Tibial nerve (tissue), 4 donors: ENCODE measurements around the gene VPS13D. TPM values are rescaled to one million over a fixed set of nuclear protein-coding genes. Genes with fewer than 3 reads are reported as not detected.

ENCODE experiments used
- DNase-seq, 2 donors: peaks; one replicate each; pipeline ENCODE4 v3.0.0-alpha.2; 2019; ENCODE audit warnings: low spot score in 2 of 2
- H3K27ac ChIP-seq, 4 donors: fragments of 200-600 bp; sonication (generic) in 3 of 4; one replicate each; pipeline ENCODE4 v1.5.1; 2017 to 2019; ENCODE audit warnings: mild to moderate bottlenecking in 1 of 4
- H3K27me3 ChIP-seq, 2 donors: fragments of 200-600 bp; sonication (generic) in 1 of 2; one replicate each; pipeline versions ENCODE4 v1.5.1 to v1.6.0; 2017 to 2019
- H3K36me3 ChIP-seq, 3 donors: fragments of 200-600 bp; sonication (generic); one replicate each; pipeline ENCODE4 v1.5.1; 2018 to 2019
- H3K4me1 ChIP-seq, 4 donors: fragments of 200-600 bp; sonication (generic) in 3 of 4; one replicate each; pipeline ENCODE4 v1.5.1; 2017 to 2019
- H3K4me3 ChIP-seq, 4 donors: fragments of 200-600 bp; sonication (generic) in 3 of 4; one replicate each; pipeline ENCODE4 v1.5.1; 2017 to 2019; ENCODE audit warnings: mild to moderate bottlenecking in 1 of 4, moderate library complexity in 1 of 4
- H3K9me3 ChIP-seq, 4 donors: fragments of 200-600 bp; sonication (generic) in 3 of 4; one replicate each; pipeline ENCODE4 v1.5.1; 2017 to 2019
- CTCF ChIP-seq, 5 experiments: fragments of 200-600 bp in 3 of 5; fragments of 450-650 bp in 2 of 5; sonication (generic) in 3 of 5; IDR thresholded peaks; one replicate each; pipeline ENCODE4 v1.5.1; 2016 to 2019; ENCODE audit warnings: antibody characterized with exemption in 5 of 5, mild to moderate bottlenecking in 3 of 5, moderate library complexity in 2 of 5
- EP300 ChIP-seq, 2 donors: sonication (generic); formaldehyde crosslinking; IDR thresholded peaks; one replicate each; pipeline ENCODE4 v1.6.1; 2017; ENCODE audit warnings: antibody characterized with exemption in 2 of 2, mild to moderate bottlenecking in 1 of 2
- POLR2A ChIP-seq, 2 donors: fragments of 450-650 bp; IDR thresholded peaks; one replicate each; pipeline ENCODE4 v1.6.1; 2017; ENCODE audit warnings: antibody characterized with exemption in 2 of 2, mild to moderate bottlenecking in 2 of 2, moderate library complexity in 2 of 2
- WGBS, 2 donors: methylation state at CpG; one replicate each; pipeline ENCODE4 v1.1.5; 2018; 5-methylcytosine and 5-hydroxymethylcytosine counted together
- total RNA-seq, 4 donors: library from RNA; depleted of rRNA; stranded (reverse); fragments of >200 nt; gene quantifications; one replicate each; pipeline ENCODE4 v1.1.0, GENCODE V29; 2016

Gene VPS13D
- total RNA-seq, 4 donors from 2014 or later: 99.2 to 132 (median 110) TPM

DNA sequence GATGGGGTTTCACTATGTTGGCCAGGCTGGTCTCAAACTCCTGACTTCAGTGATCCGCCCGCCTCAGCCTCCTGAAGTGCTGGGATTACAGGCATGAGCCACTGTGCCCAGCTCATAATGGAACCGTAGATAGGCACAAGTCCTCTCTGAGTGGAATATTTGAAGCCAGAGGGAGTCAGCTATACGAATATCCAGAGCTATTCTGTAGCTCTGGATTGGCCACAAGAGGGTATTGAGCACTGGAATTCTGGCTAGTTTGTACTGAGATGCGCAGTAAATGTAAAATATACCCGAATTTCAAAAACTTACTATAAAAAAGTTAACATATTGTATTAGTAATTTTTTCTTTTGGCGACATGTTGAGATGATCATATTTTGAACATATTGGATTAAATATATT is 851 bp upstream of the VPS13D start:
- H3K27me3 ChIP-seq: no peaks in the 10 kb centered on the region
- H3K4me1 ChIP-seq: peaks cover 0 to 36% (median 12%) of the 10 kb centered on the region in 4 donors
- no peak overlapping the region for H3K27ac ChIP-seq
- H3K9me3 ChIP-seq: no peaks in the 10 kb centered on the region
- no peak for DNase-seq
- no peaks in the 10 kb centered on the region for H3K36me3 ChIP-seq
- WGBS, 2 donors: 78 to 84% methylated on average over 7 of the region's 7 CpGs
- H3K4me3 ChIP-seq: no peak overlapping the region
- no peak for TF ChIP-seq CTCF (IDR thresholded peaks at IDR 0.05)
- no peak for TF ChIP-seq POLR2A (IDR thresholded peaks at IDR 0.05)
- no peak for TF ChIP-seq EP300 (IDR thresholded peaks at IDR 0.05)

DNA sequence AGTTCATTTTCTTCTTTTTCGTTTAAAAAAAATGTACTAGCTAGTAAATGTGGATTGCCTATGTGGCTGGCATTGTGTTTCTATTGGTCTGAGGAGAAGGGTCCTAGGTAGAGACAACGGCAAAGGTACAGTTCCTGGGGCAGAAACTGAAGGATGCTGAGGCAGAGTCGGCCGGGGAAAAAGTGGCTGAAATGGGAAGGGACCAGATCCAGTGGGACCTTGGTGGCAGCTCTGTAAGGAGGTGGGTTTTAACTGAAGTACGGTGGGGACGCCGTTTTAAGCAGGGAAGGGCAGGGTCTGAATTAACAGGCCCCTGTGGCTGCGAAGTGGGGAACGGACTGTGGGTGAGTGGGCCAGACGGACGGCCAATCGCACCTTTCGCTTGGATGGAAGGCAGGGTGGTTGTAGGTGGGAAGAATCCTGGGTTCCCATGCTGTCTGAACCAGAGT is 420 bp upstream of the VPS13D start:
- WGBS, 2 donors: 55 to 64% methylated on average over 13 of the region's 13 CpGs
- TF ChIP-seq EP300 (IDR thresholded peaks at IDR 0.05) (no peak), POLR2A (IDR thresholded peaks at IDR 0.05) (no peak), CTCF (IDR thresholded peaks at IDR 0.05) (no peak)
- Histone ChIP-seq H3K27me3 (no peaks in the 10 kb centered on the region), H3K36me3 (no peaks in the 10 kb centered on the region), H3K4me3 (peak overlapping the region in 2 of 4 donors; percentile 89 to 97), H3K27ac (peak overlapping the region in 1 of 4 donors; percentile 90), H3K9me3 (no peaks in the 10 kb centered on the region), H3K4me1 (peaks cover 0 to 36% (median 12%) of the 10 kb centered on the region in 4 donors)
- no peak for DNase-seq

GRCh38 chr1:12230549-12231275 is 882 bp downstream of the VPS13D start:
- Histone ChIP-seq H3K27ac (peak overlapping the region; percentile 39 to 94 (median 88)), H3K36me3 (peaks cover 0 to 13% (median 0%) of the 10 kb centered on the region in 3 donors), H3K9me3 (no peaks in the 10 kb centered on the region), H3K4me3 (peak overlapping the region; percentile 73 to 99 (median 93)), H3K4me1 (peaks cover 0 to 41% (median 12%) of the 10 kb centered on the region in 4 donors), H3K27me3 (no peaks in the 10 kb centered on the region)
- no peak for TF ChIP-seq EP300 (IDR thresholded peaks at IDR 0.05)
- no peak for DNase-seq
- WGBS, 2 donors: 1% methylated on average over 23 to 26 of the region's 36 CpGs

GRCh38 chr1:12231276-12231595 is 1.4 kb downstream of the VPS13D start:
- TF ChIP-seq CTCF (IDR thresholded peaks at IDR 0.05) (no peak), POLR2A (IDR thresholded peaks at IDR 0.05) (no peak), EP300 (IDR thresholded peaks at IDR 0.05) (no peak)
- no peaks in the 10 kb centered on the region for H3K9me3 ChIP-seq
- H3K4me3 ChIP-seq: peak overlapping the region; percentile 73 to 99 (median 93)
- peaks cover 0 to 18% (median 0%) of the 10 kb centered on the region in 3 donors for H3K36me3 ChIP-seq
- peak overlapping the region in 3 of 4 donors; percentile 85 to 94 (median 90) for H3K27ac ChIP-seq
- peaks cover 0 to 43% (median 12%) of the 10 kb centered on the region in 4 donors for H3K4me1 ChIP-seq
- no peak for DNase-seq
- WGBS, 2 donors: 13 to 22% methylated on average over 3 of the region's 4 CpGs
- no peaks in the 10 kb centered on the region for H3K27me3 ChIP-seq

GRCh38 chr1:12232221-12232620 is 2.4 kb downstream of the VPS13D start:
- Histone ChIP-seq H3K4me3 (no peak overlapping the region), H3K27me3 (no peaks in the 10 kb centered on the region), H3K27ac (no peak overlapping the region), H3K9me3 (no peaks in the 10 kb centered on the region), H3K4me1 (peaks cover 0 to 43% (median 12%) of the 10 kb centered on the region in 4 donors), H3K36me3 (peaks cover 0 to 26% (median 0%) of the 10 kb centered on the region in 3 donors)
- no peak for DNase-seq
- 87 to 91% methylated on average over 2 of the region's 2 CpGs for WGBS, 2 donors
- TF ChIP-seq EP300 (IDR thresholded peaks at IDR 0.05): no peak
- TF ChIP-seq POLR2A (IDR thresholded peaks at IDR 0.05): no peak
- TF ChIP-seq CTCF (IDR thresholded peaks at IDR 0.05): no peak
